OCI-LY1 (cell line): ENCODE results near the gene PTS.

ENCODE experiments used
- EZH2 ChIP-seq: fragments of 200-600 bp; sonication (generic), shearing (Covaris generic); IDR thresholded peaks from 2 replicates; pipeline ENCODE4 v1.8.0; 2017; ENCODE audit warnings: borderline replicate concordance, mixed run types, mild to moderate bottlenecking, antibody characterized with exemption, low read length, moderate library complexity, mixed read lengths
- TF ChIP-seq, protein P1 (sequence below): fragments of 200-600 bp; sonication (generic), shearing (Covaris generic); IDR thresholded peaks from 2 replicates; pipeline ENCODE4 v1.5.1; 2017; ENCODE audit warnings: mild to moderate bottlenecking, antibody characterized with exemption, low read length, moderate library complexity, mixed read lengths

DNA sequence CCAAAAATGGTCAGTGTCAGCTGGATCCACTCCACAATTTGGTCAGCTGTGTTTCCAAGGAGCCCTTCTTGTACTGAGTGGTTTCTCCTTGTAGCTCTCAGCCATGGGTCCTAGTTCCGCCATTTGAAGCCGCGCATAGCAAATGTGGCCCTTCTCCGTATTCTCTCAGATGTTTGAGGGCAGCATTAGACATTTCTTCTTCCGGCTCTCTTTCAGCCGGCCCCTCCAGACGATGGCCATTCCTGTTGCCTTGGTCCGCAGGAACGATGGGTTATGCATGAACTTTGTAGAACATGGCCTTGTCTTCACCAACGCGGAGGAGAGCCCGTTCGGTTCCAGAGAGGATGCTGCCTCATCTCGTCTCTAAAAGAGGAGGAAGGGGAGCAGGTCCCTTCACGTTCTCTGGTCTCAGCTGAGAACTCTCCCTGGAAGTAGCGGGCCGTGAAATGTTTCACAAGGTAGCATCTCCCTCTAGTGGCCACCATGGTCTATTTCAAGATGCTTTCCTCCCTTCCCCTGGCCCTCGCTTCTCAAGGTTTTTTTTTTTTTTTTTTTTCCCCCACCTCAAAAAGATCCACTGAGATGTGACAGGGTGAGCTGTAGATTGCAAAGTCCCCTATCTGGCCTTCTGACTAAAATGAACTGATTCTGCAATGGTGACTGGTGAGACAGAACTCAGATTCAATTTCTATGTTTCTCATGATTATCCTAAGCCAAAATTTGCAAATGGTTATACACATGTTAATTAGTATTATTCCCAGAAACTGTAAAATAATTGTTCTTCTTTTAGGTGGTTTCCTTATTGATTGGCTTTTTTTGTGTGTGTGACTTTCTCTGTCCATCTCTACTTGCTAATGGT, 54.3 kb downstream of the PTS start:
- TF ChIP-seq, protein P1, sequence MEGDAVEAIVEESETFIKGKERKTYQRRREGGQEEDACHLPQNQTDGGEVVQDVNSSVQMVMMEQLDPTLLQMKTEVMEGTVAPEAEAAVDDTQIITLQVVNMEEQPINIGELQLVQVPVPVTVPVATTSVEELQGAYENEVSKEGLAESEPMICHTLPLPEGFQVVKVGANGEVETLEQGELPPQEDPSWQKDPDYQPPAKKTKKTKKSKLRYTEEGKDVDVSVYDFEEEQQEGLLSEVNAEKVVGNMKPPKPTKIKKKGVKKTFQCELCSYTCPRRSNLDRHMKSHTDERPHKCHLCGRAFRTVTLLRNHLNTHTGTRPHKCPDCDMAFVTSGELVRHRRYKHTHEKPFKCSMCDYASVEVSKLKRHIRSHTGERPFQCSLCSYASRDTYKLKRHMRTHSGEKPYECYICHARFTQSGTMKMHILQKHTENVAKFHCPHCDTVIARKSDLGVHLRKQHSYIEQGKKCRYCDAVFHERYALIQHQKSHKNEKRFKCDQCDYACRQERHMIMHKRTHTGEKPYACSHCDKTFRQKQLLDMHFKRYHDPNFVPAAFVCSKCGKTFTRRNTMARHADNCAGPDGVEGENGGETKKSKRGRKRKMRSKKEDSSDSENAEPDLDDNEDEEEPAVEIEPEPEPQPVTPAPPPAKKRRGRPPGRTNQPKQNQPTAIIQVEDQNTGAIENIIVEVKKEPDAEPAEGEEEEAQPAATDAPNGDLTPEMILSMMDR = peak; percentile 96
- no peak for TF ChIP-seq EZH2
